Left renal cortex interstitium (tissue), 4 donors: ENCODE measurements around the gene F8A2. TPM values are rescaled to one million over a fixed set of nuclear protein-coding genes. Genes with fewer than 3 reads are reported as not detected.
"Not testable (repeated sequence)": the region's sequence is repeated elsewhere in the genome, so short reads cannot be mapped to it uniquely, and the experiment has no call there.

Source experiments
- DNase-seq, 4 donors: peaks; one replicate each; pipeline ENCODE4 v3.0.0-alpha.2; 2013; ENCODE audit warnings: low read depth in 4 of 4, low spot score in 2 of 4, missing footprints in 1 of 4
- polyA plus RNA-seq, 4 donors: library from polyadenylated mRNA; unstranded; fragments of 120-200 nt; gene quantifications; one replicate each; pipeline ENCODE4 v1.2.1, GENCODE V29; 2013; ENCODE audit not compliant: insufficient read length in 4 of 4

Gene F8A2
- not detected for polyA plus RNA-seq

DNA sequence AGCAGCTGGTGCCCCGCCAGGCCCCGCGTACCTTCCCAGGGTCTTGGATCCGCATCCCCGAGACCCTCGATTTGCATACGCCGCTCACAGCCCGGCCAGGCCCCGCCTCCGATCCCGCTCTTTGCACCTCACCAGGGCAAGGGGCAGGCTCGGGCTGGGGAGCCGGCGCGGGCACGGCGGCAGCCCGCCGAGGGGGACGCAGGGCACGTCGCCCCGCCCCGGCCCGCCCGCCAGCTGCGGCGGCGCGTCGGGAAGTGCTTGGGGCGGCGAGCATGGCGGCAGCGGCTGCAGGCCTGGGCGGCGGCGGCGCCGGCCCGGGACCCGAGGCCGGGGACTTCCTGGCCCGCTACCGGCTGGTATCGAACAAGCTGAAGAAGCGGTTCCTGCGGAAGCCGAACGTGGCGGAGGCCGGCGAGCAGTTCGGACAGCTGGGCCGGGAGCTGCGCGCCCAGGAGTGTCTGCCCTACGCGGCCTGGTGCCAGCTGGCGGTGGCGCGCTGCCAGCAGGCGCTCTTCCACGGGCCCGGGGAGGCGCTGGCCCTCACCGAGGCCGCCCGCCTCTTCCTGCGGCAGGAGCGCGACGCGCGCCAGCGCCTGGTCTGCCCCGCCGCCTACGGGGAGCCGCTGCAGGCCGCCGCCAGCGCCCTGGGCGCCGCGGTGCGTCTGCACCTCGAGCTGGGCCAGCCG lies at the start of gene F8A2:
Gene F8A2, plus strand, starts transcription at position 253 of the 686 bp plus-strand sequence. Its CDS starts 20 bp downstream, at position 273.
- DNase-seq: not testable (repeated sequence)

DNA sequence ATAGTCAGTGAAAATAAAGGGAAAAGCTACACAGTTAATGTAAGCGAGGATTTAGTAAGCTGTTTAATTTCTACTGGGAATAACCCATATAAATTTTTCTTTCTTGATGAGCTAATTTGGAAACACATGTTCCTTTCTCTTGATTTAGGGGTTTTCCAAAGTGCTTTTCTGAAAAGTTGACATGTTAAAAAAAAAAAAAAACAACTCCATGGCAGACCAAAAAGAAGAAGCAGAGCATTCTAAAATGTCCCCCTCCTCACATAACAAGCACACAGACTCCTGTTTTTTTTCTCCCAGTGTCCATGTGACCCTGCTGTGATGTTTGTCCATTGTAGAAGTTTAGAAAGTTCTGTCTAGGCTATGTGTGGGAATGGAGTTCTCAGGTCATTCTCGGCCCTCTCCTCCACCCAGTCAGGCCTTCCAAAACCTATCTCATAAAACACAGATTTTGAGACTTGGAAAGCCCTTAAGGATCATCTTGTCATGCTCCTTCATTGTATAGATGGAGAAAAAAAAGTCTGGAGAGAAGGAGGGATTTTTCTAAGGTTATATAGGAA lies 48.3 kb upstream of the F8A2 start:
- no peak for DNase-seq

DNA sequence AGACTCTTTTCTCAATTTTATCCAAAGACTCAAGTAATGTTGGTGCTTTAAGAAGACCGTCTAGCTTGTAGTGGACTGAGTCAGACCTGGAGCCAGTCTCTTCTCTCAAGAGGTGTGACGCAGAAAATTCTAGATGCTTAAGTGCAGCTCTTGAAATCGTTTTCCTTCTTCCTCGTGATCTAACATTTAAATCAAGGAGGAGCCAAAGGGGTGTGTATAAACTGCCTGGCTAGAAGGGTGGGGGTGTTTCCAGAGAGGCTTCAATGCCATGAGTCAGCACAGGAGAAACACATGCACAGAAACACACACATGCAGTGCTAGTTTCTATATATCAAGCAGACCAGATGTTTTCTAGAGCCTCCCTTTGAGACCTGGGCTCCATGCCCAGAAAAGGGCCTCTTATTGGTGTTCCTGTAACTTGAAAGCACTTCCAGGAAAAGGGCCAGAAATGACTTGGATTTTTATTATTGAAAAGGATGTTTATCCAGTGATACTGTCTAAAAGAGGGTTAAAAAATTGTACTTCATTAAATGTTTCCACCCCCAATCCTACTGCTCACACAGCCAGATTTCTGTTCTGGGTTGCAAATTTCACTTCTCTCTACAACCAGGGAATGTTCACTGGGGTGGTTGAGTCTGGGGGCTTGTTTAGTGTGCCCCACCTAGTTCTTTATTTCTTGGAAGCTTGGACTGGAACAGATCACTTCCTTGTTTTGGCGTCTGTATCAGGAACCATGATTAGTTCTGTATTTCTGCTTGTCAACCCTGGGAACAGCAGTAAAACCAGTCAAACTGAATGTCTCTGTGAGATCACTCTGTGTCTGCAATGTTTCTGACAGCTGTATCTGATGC lies 47.2 kb upstream of the F8A2 start, which contains the start of gene CLIC2:
Gene CLIC2, minus strand, starts transcription at position 129 of the 851 bp plus-strand sequence. CDS start 187 bp downstream, outside the sequence.
- DNase-seq: peak; percentile 1 to 8 (median 4)

DNA sequence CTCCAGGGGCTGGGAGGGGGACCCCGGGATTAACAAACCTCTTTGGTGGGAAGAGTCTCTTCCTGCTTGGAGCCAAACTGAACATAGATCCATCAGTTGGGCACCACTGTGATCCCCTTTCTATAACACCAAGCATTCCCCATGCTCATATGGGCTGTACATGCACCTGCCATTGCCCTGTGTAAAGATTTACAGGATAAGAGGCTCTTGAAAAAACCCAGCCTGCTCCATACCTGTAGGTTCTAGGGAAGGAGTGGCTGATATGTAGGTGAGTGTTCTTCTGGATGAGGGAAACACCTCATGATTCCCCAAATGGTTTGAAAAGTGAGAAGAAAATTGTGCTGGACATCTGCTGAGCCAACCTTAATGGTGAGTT lies 46.6 kb upstream of the F8A2 start:
- DNase-seq: not testable (repeated sequence)

DNA sequence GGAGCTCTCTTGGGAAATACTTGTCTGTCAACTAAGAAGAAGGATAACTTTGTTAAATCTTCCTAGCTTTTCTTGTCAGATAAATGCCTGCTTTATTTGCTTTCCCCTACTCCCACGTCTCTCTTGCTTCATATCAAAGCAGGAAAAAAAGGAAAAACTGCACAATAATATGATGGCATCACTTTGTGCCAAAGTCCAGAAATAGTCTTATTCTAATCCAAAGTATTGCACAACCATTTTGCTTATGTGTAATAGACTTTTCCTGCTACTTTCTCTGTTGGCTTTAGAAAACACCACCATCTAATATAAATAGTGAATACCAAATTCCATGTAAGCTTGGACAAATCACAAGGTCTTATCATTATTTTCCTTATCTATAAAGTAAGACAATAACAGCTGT lies 36.2 kb upstream of the F8A2 start:
- not testable (repeated sequence) for DNase-seq

DNA sequence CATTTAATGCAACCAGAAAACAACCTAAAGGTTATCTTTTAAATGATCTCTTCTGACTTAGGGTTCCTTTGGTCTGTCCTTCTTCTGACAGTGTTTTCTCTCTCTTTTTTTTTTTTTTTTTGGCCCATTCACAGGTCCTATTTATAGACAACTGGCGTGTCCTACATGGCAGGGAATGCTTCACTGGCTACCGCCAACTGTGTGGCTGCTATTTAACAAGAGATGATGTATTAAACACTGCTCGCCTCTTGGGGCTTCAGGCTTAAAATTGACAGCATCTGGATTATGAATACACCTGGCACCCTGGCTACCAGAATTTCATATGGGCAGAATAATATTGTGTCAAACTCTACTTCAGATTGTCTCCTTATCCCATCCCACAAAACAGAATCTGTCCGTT lies 32.4 kb upstream of the F8A2 start:
- not testable (repeated sequence) for DNase-seq

DNA sequence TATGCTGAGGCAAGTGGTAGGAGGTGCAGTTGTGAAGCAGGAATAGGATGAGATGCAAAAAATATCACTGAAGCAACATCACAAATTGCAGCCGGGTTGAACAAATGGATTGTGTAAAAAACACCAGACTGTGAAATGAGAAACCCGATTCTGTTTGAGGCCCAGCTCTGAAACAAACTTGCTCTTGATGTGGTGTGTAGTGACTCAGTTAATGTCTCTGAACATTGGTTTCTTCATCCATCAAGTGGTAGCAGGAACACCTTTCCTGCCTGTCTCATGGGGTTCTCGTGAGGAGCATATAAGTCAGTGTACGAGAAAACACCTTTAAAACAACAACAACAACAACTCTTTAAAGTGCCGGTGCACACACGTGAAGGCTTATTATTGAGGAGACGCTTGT lies 18.2 kb upstream of the F8A2 start:
- DNase-seq: not testable (repeated sequence)

DNA sequence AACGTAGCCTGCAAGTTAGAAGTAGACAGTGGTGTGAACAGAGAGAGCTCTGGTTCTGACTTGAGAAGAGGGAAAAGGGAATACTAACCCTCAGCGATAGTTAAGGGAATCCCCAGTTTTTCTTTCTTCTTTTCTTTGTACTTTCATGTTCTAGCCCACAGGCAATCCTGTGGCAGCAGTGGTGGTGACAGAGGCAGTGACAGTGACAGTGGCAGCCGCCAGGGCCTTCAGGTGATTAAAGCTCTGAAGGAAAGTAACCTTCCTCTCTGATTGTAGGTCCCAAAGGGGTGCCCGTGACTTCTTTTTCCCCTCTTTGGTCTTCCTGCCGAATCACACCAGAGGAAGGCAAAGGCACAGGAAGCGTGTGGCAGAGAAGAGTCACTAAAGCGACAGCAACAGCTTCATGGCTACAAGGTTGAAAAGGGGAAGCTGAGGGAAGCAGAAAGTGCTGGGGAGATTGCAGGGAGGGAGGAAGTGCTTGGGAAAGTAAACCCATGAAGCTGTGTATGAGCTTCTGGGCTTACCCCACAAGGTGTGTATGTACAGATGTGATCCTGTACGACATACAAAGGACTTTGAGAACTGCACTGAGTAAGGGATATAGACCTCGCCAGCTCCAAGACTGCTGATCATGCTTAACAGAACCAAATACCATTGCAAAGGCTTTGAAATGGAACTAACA lies 8.0 kb upstream of the F8A2 start:
- not testable (repeated sequence) for DNase-seq

DNA sequence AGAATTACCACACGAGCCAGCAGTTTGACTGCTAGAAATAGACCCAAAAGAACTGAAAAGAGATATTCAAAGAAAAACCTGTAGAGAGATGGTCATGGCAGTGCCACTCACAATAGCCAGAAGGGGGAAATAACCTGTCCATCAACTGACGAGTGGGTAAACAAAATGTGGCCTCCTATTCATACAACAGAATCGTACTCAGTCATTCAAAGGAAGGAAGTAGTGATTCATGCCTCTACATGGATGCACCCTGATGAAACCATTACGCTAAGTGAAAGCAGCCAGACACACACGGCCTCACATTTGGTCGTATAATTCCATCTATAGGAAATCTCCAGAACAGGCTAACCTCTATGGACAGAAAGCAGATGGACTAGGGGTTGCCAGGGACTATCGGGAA lies 2.1 kb upstream of the F8A2 start:
- not testable (repeated sequence) for DNase-seq

DNA sequence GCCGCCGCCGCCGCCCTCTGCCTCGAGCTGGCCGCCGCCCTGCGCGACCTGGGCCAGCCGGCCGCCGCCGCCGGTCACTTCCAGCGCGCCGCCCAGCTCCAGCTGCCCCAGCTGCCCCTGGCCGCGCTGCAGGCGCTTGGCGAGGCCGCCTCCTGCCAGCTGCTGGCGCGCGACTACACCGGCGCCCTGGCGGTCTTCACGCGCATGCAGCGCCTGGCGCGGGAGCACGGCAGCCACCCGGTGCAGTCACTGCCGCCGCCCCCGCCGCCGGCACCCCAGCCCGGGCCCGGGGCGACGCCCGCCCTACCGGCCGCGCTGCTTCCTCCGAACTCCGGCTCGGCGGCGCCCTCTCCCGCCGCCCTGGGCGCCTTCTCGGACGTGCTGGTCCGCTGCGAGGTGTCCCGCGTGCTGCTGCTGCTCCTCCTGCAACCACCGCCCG lies 653 bp downstream of the F8A2 start:
- not testable (repeated sequence) for DNase-seq

DNA sequence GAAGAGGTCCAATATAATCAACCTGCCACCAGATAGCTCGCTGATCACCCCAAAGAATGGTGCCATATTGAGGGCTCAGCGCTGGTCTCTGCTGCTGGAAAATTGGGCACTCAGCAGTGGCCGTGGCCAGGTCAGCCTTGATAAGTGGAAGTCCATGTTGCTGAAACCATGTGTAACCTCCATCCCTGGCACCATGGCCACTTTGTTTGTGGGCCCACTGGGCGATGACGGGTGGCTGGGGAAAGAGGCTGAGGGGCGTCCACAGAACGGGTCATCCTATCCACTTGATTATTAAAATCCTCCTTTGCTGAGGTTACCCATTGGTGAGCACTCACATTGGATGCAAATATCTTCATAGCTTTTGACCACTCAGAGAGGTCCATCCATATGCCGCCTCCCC lies 7.7 kb downstream of the F8A2 start:
- no peak for DNase-seq

DNA sequence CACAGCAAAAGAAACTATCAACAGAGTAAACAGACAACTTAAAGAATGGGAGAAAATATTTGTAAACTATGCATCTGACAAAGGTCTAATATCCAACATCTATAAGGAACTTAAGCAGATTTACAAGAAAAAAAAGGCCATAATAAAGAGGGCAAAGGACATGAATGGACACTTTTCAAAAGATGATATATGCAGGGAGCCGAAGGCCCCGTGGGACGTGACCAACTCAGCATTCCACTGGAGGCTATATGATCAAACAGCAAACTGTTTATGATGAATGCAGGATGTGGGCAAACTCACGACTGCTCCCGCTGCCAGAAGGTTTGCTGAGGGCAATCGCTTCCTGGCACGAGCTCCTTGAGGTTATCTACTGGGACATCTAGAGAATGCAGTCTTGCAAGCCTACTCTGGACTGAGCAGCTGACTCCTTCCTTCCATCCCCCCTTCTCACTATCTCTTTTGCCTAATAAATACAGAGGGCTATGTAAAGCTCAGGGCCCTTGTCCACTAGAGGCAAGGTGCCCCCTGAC lies 12.9 kb downstream of the F8A2 start:
- DNase-seq: not testable (repeated sequence)

DNA sequence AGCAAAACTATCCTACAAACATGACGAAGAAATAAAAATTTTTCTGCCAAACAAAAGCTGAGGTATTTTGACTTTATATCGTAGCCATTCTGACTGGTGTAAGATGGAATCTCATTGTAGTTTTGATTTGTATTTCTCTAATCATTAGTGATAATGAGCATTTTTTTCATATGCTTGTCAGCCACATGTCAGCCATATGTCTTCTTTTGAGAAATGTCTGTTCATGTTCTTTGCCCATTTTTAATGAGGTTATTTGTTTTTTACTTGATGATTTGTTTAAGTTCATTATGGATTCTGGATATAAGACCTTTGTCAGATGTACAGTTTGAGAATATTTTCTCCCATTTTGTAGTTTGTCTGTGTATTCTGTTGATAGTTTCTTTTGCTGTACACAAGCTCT lies 24.5 kb downstream of the F8A2 start:
- no peak for DNase-seq

DNA sequence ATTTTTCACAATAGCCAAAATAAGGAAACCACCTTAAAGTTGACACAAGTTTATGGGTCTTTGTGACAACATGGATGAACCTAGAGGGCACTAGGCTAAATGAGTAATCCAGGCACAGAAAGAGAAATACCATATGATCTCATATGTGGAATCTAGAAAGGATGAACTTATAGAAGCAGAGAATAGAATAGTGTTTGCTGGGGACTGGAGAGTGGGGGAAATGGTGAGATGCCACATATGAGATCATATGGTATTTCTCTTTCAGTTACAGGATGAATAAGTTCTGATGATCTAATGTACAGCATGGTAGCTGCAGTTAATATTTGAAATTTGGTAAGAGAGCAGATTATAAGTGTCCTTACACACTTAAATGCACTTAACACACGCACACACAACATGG lies 35.9 kb downstream of the F8A2 start:
- no peak for DNase-seq

Other genes starting within 250 kb of the F8A2 start
- gene VBP1, start 165.6 kb upstream of the F8A2 start, polyA plus RNA-seq: 10 to 100 TPM; 66.7 to 89.2 (median 79.6) TPM
- 1 to 10 TPM; 2.8 to 3.3 (median 3.1) TPM for gene RAB39B, start 117.6 kb upstream of the F8A2 start, polyA plus RNA-seq
- gene CLIC2, start 47.5 kb upstream of the F8A2 start, polyA plus RNA-seq: 1 to 10 TPM; 2.9 to 4.1 (median 4.0) TPM
- 10 to 100 TPM in 2 of 4 donors, 1 to 10 TPM in 2; 4.1 to 15.3 (median 10.6) TPM for gene F8A3, start 76.5 kb downstream of the F8A2 start, polyA plus RNA-seq
- 1 to 10 TPM; 1.2 to 2.6 (median 1.9) TPM for gene SPRY3, start 230.5 kb downstream of the F8A2 start, polyA plus RNA-seq
- 10 to 100 TPM; 24.7 to 32.0 (median 27.4) TPM for gene TMLHE, start 230.9 kb downstream of the F8A2 start, polyA plus RNA-seq